SU-DHL-6 (cell line): ENCODE results near the gene RBP5.

Source experiments
- EZH2phosphoT487 ChIP-seq: fragments of 200-600 bp; sonication (generic), shearing (Covaris generic); conservative IDR thresholded peaks from 2 replicates; pipeline ENCODE4 v1.6.1; 2018; ENCODE audit warnings: mild to moderate bottlenecking, antibody characterized with exemption, low read length, moderate library complexity, mixed read lengths
- TF ChIP-seq, protein P1 (sequence below): fragments of 200-600 bp; sonication (generic); IDR thresholded peaks from one replicate; pipeline ENCODE4 v1.5.1; 2017; ENCODE audit warnings: antibody characterized with exemption, mild to moderate bottlenecking, low read length, moderate library complexity; ENCODE audit not compliant: insufficient read depth, poor library complexity, severe bottlenecking

DNA sequence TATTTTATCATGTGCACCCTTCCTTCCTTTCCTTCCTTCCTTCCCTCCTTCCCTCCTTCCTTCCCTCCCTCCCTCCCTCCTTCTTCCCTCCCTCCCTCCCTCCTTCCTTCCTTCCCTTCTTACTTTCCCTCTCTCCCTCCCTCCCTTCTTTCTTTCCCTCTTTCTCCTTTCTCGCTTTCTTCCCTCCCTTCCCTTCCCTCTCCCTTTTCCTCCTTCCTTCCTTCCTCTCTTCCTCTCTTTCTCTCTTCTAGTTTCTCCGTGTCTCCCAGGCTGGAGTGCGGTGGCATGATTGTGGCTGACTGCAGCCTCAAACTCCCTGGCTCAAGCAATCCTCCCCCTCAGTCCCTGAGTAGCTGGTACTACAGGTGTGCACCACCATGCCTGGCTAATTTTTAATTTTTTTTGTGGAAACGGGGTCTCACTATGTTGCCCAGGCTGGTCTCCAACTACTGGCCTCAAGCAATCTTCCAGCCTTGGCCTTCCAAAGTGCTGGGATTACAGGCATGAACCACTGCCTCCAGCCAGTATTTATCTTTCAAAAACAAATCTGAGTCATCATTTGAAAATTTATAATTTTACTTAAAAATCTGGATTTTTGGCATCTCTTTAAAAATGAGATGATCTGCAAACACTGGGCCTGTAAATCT lies 27.5 kb downstream of the RBP5 start:
- TF ChIP-seq, protein P1, sequence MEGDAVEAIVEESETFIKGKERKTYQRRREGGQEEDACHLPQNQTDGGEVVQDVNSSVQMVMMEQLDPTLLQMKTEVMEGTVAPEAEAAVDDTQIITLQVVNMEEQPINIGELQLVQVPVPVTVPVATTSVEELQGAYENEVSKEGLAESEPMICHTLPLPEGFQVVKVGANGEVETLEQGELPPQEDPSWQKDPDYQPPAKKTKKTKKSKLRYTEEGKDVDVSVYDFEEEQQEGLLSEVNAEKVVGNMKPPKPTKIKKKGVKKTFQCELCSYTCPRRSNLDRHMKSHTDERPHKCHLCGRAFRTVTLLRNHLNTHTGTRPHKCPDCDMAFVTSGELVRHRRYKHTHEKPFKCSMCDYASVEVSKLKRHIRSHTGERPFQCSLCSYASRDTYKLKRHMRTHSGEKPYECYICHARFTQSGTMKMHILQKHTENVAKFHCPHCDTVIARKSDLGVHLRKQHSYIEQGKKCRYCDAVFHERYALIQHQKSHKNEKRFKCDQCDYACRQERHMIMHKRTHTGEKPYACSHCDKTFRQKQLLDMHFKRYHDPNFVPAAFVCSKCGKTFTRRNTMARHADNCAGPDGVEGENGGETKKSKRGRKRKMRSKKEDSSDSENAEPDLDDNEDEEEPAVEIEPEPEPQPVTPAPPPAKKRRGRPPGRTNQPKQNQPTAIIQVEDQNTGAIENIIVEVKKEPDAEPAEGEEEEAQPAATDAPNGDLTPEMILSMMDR = no peak
- no peak for TF ChIP-seq EZH2phosphoT487
